ENCODE measurements around the gene GJC1.
A peak's percentile ranks its signal among the peaks of the same experiment; 100 is the strongest.
"Not testable (repeated sequence)": the region's sequence is repeated elsewhere in the genome, so short reads cannot be mapped to it uniquely, and the experiment has no call there.

Gene GJC1

DNA sequence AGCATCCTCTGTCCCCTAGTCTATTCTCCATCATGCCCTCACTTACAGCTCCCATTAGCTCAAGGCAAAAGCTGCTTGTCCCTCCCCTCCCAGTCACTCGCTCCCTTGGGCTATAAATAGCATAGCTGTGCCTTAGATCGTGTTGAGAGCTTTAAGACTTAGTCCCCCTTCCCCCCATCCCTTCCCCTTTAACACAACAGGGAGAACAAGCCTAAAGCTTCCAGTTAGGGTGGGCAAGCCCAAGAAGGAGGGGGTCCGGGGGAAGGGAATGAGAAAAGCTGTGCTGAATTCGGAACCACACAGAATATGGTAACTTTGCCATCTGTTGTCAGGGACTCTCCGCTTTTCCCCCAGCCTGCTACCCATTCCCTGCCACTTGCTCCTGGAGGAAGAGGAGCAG is 12.7 kb upstream of the GJC1 start:
- no peak for DNase-seq

DNA sequence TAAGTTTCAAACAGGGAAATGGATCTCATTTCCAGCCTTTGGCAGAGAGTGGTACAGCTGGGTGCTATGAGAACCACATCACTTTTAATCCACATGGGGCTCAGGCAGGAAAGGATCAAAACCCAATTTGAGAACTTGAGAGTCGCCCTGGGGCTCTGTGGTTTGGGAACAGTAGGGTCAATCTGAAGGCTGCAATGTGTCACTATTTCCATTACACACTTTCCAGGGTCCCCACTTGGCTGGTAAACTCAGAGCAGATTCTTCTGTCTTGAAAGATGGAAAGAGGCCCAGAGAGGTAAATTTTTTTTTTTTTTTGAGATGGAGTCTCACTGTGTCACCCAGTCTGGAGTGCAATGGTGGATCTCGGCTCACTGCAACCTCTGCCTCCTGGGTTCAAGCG is 10.8 kb upstream of the GJC1 start:
- DNase-seq: no peak

GRCh38 chr17:44840274-44840673 is 10.2 kb upstream of the GJC1 start:
- no peak for DNase-seq

DNA sequence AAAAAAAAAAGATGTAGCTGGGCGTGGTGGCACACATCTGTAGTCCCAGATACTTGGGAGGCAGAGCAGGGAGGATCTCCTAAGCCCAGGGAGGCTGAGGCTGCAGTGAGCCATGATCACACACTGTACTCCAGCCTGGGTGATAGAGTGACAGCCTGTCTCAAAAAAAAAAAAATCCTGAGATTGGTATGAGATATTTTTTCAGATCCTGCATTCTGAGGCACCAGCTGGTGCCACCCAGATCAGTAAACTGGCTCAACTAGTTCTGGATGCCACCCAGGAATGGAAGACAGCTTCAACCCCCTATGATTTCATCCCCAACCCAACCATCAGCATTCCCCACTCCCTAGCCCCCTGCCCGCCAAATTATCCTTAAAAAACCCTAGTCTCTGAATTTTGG is 7.1 kb upstream of the GJC1 start:
- no peak for DNase-seq

GRCh38 chr17:44832805-44833204 is 2.7 kb upstream of the GJC1 start:
- DNase-seq: no peak

- no peak for DNase-seq
These were observed 1.3 kb upstream of the GJC1 start for GRCh38 chr17:44831371-44831770.

DNA sequence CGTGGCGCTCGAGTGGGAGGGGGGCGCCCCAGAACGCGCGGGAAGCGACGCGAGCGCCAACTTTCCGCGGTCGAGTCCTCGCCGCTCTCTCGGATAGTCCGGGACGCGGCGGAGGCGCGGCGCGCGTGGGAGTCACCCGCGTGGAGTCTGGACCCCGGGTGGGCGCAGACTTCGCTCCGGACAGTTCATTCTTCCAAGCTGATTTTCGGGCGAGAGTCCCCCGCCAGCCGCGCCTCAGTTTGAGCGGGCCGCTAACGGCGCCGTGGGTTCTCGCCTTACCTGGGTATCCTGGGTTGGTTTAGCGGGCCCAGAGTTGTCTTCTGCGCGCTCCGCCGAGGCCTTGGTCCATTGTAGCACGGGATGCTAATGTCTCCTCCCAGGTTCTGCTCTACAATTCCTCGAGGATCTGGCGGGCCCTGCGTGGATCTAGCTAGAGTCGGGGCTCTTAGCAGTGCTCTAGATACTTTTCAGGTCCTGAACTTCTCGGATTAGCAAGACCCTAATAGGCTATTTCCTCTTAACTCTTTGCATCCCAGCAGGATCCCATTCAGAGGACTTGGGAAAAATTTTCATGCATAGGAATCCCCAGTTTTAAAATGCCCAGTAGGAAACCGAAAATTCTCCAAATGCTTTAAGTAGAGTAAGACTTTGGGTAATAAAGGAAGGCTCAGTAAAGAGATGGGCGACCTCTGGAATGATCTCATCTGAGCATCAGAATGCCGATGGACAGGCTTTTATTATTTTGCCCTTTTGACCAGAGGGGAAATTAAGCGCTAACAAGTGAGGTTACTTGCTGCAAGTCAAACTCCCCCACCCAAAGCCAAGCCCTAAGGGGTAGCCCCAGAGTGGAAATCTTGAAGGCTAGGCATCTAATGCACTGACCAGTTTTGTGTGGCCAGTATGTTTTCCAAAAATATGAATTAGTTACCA is 537 bp upstream of the GJC1 start:
- DNase-seq: peak in 1 of 2 experiments; percentile 66

GRCh38 chr17:44828919-44829522 is 1.1 kb downstream of the GJC1 start:
- peak in 1 of 2 experiments; percentile 64 for DNase-seq

GRCh38 chr17:44827863-44828262 is 2.2 kb downstream of the GJC1 start:
- DNase-seq: no peak

DNA sequence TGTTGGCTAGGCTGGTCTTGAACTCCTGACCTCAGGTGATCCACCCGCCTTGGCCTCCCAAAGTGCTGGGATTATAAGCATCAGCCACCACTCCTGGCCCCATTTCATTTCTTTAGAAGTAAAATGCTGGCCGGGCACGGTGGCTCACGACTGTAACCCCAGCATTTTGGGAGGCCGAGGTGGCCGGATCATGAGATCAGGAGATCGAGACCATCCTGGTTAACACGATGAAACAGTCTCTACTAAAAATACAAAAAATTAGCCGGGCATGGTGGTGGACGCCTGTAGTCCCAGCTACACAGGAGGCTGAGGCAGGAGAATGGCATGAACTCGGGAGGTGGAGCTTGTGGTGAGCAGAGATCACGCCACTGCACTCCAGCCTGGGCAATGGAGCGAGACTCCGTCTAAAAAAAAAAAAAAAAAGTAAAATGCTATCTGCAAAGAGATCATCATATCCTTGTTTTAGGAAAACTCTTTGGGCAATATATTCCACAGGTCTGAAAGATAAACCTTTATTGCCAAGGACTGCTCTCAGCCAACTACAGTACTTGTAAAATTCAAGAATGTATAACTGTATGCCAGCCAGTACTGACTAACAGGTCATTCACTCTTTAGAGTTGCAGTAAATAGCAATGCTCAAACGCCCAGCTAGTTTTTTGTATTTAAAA is 3.8 kb downstream of the GJC1 start:
- no peak for DNase-seq

DNA sequence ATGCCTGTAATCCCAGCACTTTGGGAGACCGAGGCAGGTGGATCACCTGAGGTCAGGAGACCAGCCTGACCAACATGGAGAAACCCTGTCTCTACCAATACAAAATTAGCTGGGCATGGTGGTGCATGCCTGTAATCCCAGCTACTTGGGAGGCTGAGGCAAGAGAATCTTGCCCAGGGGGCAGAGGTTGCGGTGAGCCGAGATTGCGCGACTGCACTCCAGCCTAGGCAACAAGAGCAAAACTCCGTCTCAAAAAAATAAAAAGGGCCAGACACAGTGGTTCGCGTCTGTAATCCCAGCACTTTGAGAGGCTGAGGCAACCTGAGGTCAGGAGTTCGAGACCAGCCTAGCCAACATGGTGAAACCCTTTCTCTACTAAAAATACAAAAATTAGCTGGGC is 4.9 kb downstream of the GJC1 start:
- not testable (repeated sequence) for DNase-seq

- DNase-seq: no peak
These were observed 9.4 kb downstream of the GJC1 start for GRCh38 chr17:44820631-44821212.

DNA sequence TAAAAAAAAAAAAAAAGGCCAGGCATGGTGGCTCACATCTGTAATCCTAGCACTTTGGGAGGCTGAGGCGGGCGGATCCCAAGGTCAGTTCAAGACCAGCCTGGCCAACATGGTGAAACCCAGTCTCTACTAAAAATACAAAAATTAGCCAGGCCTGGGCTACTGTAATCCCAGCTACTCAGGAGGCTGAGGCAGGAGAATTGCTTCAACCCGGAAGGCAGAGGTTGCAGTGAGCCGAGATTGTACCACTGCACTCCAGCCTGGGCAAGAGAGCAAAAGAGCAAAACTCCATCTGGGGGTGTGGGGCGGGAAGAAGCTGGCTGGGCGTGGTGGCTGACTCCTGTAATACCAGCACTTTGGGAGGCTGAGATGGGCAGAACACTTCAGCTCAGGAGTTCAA is 11.6 kb downstream of the GJC1 start:
- DNase-seq: not testable (repeated sequence)

- no peak for DNase-seq
These were observed 17.8 kb downstream of the GJC1 start for GRCh38 chr17:44812263-44812662.

DNA sequence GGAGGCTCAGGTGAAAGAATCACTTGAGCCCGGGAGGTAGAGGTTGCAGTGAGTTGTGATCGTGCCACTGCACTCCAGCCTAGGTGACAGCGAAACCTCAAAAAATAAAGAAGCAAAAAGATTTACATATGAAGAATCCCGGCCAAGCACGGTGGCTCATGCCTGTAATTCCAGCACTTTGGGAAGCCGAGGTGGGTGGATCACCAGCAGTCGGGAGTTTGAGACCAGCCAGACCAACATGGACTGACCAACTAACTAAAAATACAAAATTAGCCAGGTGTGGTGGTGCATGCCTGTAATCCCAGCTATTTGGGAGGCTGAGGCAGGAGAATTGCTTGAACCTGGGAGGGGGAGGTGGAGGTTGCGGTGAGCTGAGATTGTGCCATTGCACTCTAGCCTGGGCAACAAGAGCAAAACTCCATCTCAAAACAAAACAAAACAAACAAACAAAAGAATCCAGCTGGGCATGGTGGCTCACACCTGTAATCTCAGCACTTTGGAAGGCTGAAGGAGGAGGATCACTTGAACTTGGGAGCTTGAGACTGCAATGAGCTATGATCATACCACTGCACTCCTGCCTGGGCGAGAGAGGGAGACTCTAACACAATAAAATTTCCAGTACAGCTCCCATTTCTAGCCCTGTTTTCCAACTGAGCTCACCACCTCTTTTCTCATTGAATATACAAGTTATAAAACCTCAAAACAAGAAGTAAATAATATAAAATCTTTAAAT is 21.3 kb downstream of the GJC1 start:
- DNase-seq: not testable (repeated sequence)

DNA sequence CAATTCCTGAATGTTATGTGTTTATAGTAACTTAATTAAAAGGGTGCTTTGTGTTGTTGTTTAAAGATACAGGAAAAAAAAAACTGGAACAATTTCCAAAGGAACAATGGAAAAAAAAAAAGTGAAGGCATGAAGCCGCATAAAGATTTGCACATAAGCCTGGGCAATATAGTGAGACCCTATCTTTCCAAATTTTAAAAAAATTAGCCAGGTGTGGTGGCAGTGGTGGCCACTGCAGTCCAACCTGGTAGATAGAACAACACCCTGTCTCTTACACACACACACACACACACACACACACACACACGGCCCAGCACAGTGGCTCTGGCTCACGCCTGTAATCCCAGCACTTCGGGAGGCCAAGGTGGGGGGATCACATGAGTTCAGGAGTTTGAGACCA is 21.9 kb downstream of the GJC1 start:
- no peak for DNase-seq

DNA sequence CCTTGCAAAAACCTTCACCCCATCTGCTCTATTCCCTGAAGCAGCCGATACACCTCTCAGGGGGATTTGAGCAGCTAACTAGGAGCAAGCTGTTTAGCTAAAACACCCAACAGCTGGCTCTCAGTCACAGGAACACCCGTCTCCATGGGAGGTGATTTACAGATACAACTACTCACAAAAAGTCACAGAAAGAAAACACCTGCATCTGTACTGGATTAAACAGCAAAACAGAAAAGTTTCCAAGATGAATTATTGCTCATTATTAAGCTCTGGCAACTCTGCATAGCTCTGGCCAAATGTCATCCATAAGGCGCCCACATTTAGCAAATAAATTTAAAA is 22.3 kb downstream of the GJC1 start:
- DNase-seq: no peak

GRCh38 chr17:44807093-44807816 is 22.8 kb downstream of the GJC1 start:
- no peak for DNase-seq

GRCh38 chr17:44804302-44805089 is 25.6 kb downstream of the GJC1 start:
- DNase-seq: no peak

DNA sequence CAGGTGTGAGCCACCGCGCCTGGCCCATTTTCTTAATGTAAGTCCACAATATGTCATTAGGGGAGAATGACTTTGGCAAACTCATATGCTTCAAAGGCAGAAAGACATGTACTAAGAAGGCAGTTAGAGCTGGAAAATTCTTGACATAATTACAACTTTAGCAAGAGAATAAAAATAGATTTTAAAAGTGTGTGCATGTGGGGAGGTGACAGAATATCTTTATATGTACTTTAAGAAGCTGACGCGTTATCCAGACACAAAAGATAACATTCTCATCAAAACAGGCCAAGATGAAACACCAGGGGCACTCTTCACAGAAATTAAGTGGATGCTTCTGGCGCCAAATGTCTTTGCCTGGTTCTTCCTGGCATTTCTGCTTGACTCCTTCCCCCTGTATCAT is 28.2 kb downstream of the GJC1 start:
- no peak for DNase-seq

DNA sequence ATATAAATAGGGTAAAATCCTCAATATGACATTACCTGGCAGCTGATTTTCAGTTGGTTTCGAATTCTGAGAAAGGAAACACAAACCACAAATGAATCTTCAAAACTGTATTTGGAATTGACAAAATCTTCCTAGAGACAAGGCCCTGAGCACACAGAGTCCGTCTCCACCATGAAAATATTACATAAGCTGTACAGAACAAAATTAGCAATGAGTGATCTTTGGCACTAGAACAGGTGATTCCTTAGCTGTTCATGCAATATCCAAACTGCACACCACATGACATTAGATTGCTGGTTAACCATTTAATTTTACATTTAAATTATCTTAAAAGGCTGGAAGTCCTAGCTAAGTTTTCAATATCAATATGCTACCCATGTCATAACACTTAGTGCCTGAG is 31.7 kb downstream of the GJC1 start:
- DNase-seq: no peak

Measured in NCI-H526 (cell line).